HCT116 (cell line): Measurements from ENCODE around the gene PHF21B. TPM values are rescaled to one million over a fixed set of nuclear protein-coding genes. Genes with fewer than 3 reads are reported as not detected.
"Not testable (repeated sequence)": the region's sequence is repeated elsewhere in the genome, so short reads cannot be mapped to it uniquely, and the experiment has no call there.

Experiments
- ATAC-seq: fragments of 200-7000 bp; cut with Tn5 transposase; 2 replicates; pipeline ENCODE4 v1.9.1; 2020; ENCODE audit warnings: mild to moderate bottlenecking, moderate library complexity
- BruUV-seq: library from RNA; stranded (reverse); fragments of 400-500 nt; replicated peaks from 2 replicates; lab custom pipeline; 2021; lab: Mats Ljungman, UMichigan
- CTCF ChIA-PET: fragments of 300-600 bp; sonication (Branson Sonifier 250); formaldehyde crosslinking; loops from one replicate; lab custom pipeline; 2021; ENCODE audit warnings: antibody characterized with exemption; lab: Charles Lee
- POLR2A ChIA-PET: fragments of 300-600, 350-600 bp; sonication (Branson Sonifier 250); formaldehyde crosslinking; loops from one replicate; lab custom pipeline; 2021; ENCODE audit warnings: antibody characterized with exemption; lab: Charles Lee
- RAD21 ChIA-PET, 2 experiments: fragments of 300-600 bp; sonication (Branson Sonifier 250); formaldehyde crosslinking; loops; one replicate each; lab custom pipeline; 2023; ENCODE audit warnings: low total read pairs in 2 of 2; ENCODE audit not compliant: uncharacterized antibody in 2 of 2, unreplicated experiment in 2 of 2, low non-redundant PET in 1 of 2; lab: Charles Lee
- DNase-seq: peaks from one replicate; pipeline ENCODE4 v3.0.0-alpha.2; 2010; ENCODE audit warnings: low read depth, low spot score
- H2AFZ ChIP-seq: fragments of 200-600 bp; shearing (Covaris generic), sonication (generic); 2 replicates; pipeline ENCODE4 v1.6.1; 2017; ENCODE audit warnings: low read depth, mixed run types, mixed read lengths, antibody characterized with exemption, low read length; ENCODE audit not compliant: poor library complexity, severe bottlenecking
- H3K27ac ChIP-seq: 2 replicates; pipeline ENCODE4 v1.5.1; 2012; ENCODE audit warnings: low read depth, low read length
- H3K27me3 ChIP-seq: fragments of 200-600 bp; sonication (generic); 2 replicates; pipeline ENCODE4 v1.6.1; 2016; ENCODE audit warnings: mixed run types, low read length, mixed read lengths; ENCODE audit not compliant: insufficient read depth
- H3K36me3 ChIP-seq, 2 experiments: fragments of 200-500 bp in 1 of 2; fragments of 200-600 bp in 1 of 2; sonication (Bioruptor generic) in 1 of 2; sonication (generic) in 1 of 2; 2 replicates each; pipeline versions ENCODE4 v1.5.1 to v1.6.1; 2014 to 2016; ENCODE audit warnings: low read length in 2 of 2, inconsistent platforms in 1 of 2, mixed read lengths in 1 of 2, mixed run types in 1 of 2; ENCODE audit not compliant: insufficient read depth in 2 of 2, control insufficient read depth in 1 of 2
- H3K4me1 ChIP-seq, 2 experiments: fragments of 200-600 bp in 1 of 2; sonication (generic) in 1 of 2; 2 replicates each; pipeline versions ENCODE4 v1.5.1 to v1.6.1; 2012 to 2017; ENCODE audit warnings: low read length in 2 of 2, inconsistent platforms in 1 of 2, mild to moderate bottlenecking in 1 of 2, mixed read lengths in 1 of 2, mixed run types in 1 of 2, moderate library complexity in 1 of 2; ENCODE audit not compliant: insufficient read depth in 2 of 2, control insufficient read depth in 1 of 2
- H3K4me2 ChIP-seq: fragments of 200-600 bp; sonication (generic); 2 replicates; pipeline ENCODE4 v1.6.1; 2017; ENCODE audit warnings: mixed run types, low read length, mixed read lengths
- H3K4me3 ChIP-seq, 2 experiments: fragments of 200-600 bp in 1 of 2; sonication (generic) in 1 of 2; replicated peaks in 1 of 2; 2 replicates each; pipeline ENCODE4 v1.5.1; 2011 to 2016; ENCODE audit warnings: low read length in 2 of 2, control low read depth in 1 of 2, low read depth in 1 of 2, mild to moderate bottlenecking in 1 of 2, mixed read lengths in 1 of 2, mixed run types in 1 of 2
- H3K79me2 ChIP-seq: fragments of 200-600 bp; sonication (generic); 2 replicates; pipeline ENCODE4 v1.6.1; 2017; ENCODE audit warnings: mild to moderate bottlenecking, mixed run types, low read length, moderate library complexity, mixed read lengths; ENCODE audit not compliant: insufficient read depth
- H3K9ac ChIP-seq: fragments of 200-600 bp; sonication (generic); 2 replicates; pipeline ENCODE4 v1.6.1; 2016; ENCODE audit warnings: low read length, mixed read lengths
- H3K9me2 ChIP-seq: fragments of 200-600 bp; sonication (generic), shearing (Covaris generic); 2 replicates; pipeline ENCODE4 v1.6.1; 2017; ENCODE audit warnings: mixed run types, mild to moderate bottlenecking, moderate library complexity; ENCODE audit not compliant: insufficient read depth
- H3K9me3 ChIP-seq, 2 experiments: fragments of 200-500 bp in 1 of 2; fragments of 200-600 bp in 1 of 2; sonication (Bioruptor generic) in 1 of 2; sonication (generic) in 1 of 2; 2 replicates each; pipeline ENCODE4 v1.6.1; 2014 to 2017; ENCODE audit warnings: low read length in 2 of 2, mixed read lengths in 2 of 2, inconsistent platforms in 1 of 2, low read depth in 1 of 2, mild to moderate bottlenecking in 1 of 2, mixed run types in 1 of 2, moderate library complexity in 1 of 2; ENCODE audit not compliant: control insufficient read depth in 1 of 2, insufficient read depth in 1 of 2
- H4K20me1 ChIP-seq: fragments of 200-600 bp; sonication (generic), shearing (Covaris generic); 2 replicates; pipeline ENCODE4 v1.6.1; 2017; ENCODE audit warnings: mixed run types, mild to moderate bottlenecking, moderate library complexity; ENCODE audit not compliant: insufficient read depth
- ATF3 ChIP-seq: IDR thresholded peaks from 2 replicates; pipeline ENCODE4 v1.6.1; 2012
- CBX3 ChIP-seq: IDR thresholded peaks from 2 replicates; pipeline ENCODE4 v1.6.1; 2012; ENCODE audit warnings: low read depth
- CEBPB ChIP-seq: IDR thresholded peaks from 2 replicates; pipeline ENCODE4 v1.6.1; 2012; ENCODE audit warnings: low read depth
- EGR1 ChIP-seq: IDR thresholded peaks from 2 replicates; pipeline ENCODE4 v1.6.1; 2012; ENCODE audit warnings: low read depth
- ELF1 ChIP-seq: IDR thresholded peaks from 2 replicates; pipeline ENCODE4 v1.6.1; 2012; ENCODE audit warnings: low read depth, borderline replicate concordance
- EZH2 ChIP-seq: fragments of 200-600 bp; sonication (generic); IDR thresholded peaks from 2 replicates; pipeline ENCODE4 v1.6.1; 2017; ENCODE audit warnings: antibody characterized with exemption, mixed run types
- EZH2phosphoT487 ChIP-seq: fragments of 200-600 bp; IDR thresholded peaks from 2 replicates; pipeline ENCODE4 v1.6.1; 2018; ENCODE audit warnings: antibody characterized with exemption, borderline replicate concordance
- FOSL1 ChIP-seq: IDR thresholded peaks from 2 replicates; pipeline ENCODE4 v1.6.1; 2012; ENCODE audit warnings: low read depth
- JUND ChIP-seq: IDR thresholded peaks from 2 replicates; pipeline ENCODE4 v1.6.1; 2012
- POLR2AphosphoS5 ChIP-seq: IDR thresholded peaks from 2 replicates; pipeline ENCODE4 v1.6.1; 2011; ENCODE audit warnings: mild to moderate bottlenecking, low read depth, low read length, moderate library complexity
- RAD21 ChIP-seq: IDR thresholded peaks from 2 replicates; pipeline ENCODE4 v1.6.1; 2012; ENCODE audit warnings: low read depth, mild to moderate bottlenecking
- SIN3A ChIP-seq: IDR thresholded peaks from 2 replicates; pipeline ENCODE4 v1.6.1; 2012; ENCODE audit warnings: low read depth
- SP1 ChIP-seq: IDR thresholded peaks from 2 replicates; pipeline ENCODE4 v1.6.1; 2012; ENCODE audit warnings: low read depth
- SRF ChIP-seq: IDR thresholded peaks from 2 replicates; pipeline ENCODE4 v1.6.1; 2012; ENCODE audit warnings: low read depth
- YY1 ChIP-seq: IDR thresholded peaks from 2 replicates; pipeline ENCODE4 v1.6.1; 2011; ENCODE audit warnings: low read length, low read depth, moderate library complexity, mild to moderate bottlenecking; ENCODE audit not compliant: insufficient replicate concordance; ENCODE audit errors: extremely low read depth
- ZBTB33 ChIP-seq: IDR thresholded peaks from 2 replicates; pipeline ENCODE4 v1.6.1; 2011; ENCODE audit warnings: mild to moderate bottlenecking, low read length, moderate library complexity; ENCODE audit not compliant: insufficient replicate concordance; ENCODE audit errors: extremely low read depth
- ZFX ChIP-seq: fragments of 450-650 bp; IDR thresholded peaks from 2 replicates; pipeline ENCODE4 v1.6.1; 2017
- ZNF274 ChIP-seq: fragments of 200-500 bp; sonication (Bioruptor generic); IDR thresholded peaks from 2 replicates; pipeline ENCODE4 v1.6.1; 2014; ENCODE audit warnings: mild to moderate bottlenecking, low read depth, low read length, inconsistent platforms
- intact Hi-C: fragments of 100-400 bp; cut with micrococcal nuclease; formaldehyde crosslinking; loops from 2 replicates; pipeline ENCODE4 v1.10.0; 2022
- total RNA-seq: library from RNA; stranded (reverse); gene quantifications from one replicate; pipeline ENCODE4 v1.2.1, GENCODE V29; 2021; ENCODE audit not compliant: unreplicated experiment

Gene PHF21B
- total RNA-seq, 1 experiment from 2014 or later, result not detected

- Histone ChIP-seq H3K4me2 (no peak overlapping the region), H3K79me2 (no peaks in the 10 kb centered on the region), H3K9ac (no peak overlapping the region), H3K4me3 (no peak overlapping the region), H3K27me3 (no peaks in the 10 kb centered on the region), H3K36me3 (peaks cover 4 to 8% of the 10 kb centered on the region in 2 experiments; a peak in 2 of 4 replicates), H4K20me1 (no peaks in the 10 kb centered on the region), H3K9me3 (no peaks in the 10 kb centered on the region), H3K27ac (no peak overlapping the region), H3K4me1 (no peaks in the 10 kb centered on the region), H2AFZ (no peak overlapping the region), H3K9me2 (no peaks in the 10 kb centered on the region)
- RAD21 ChIA-PET, result no interaction called here
- DNase-seq (no peak), ATAC-seq (no peak)
- BruUV-seq, result no TSS peak
- POLR2A ChIA-PET, result no interaction called here
- CTCF ChIA-PET, result no interaction called here
- TF ChIP-seq JUND (no peak), ZFX (no peak), CEBPB (no peak), FOSL1 (no peak), ZNF274 (no peak), CBX3 (no peak), RAD21 (no peak), YY1 (no peak), ATF3 (no peak), EZH2 (no peak), POLR2AphosphoS5 (no peak), SRF (no peak), EZH2phosphoT487 (no peak), SIN3A (no peak), SP1 (no peak), ELF1 (no peak), EGR1 (no peak), ZBTB33 (no peak)
- intact Hi-C loops, result no loop called here
These were observed 153.9 kb downstream of the PHF21B start for GRCh38 chr22:44855855-44856254.

GRCh38 chr22:44854641-44855040, 155.2 kb downstream of the PHF21B start:
- H3K27me3 ChIP-seq, H3K9me3 ChIP-seq, H3K4me3 ChIP-seq, H4K20me1 ChIP-seq, RAD21 ChIA-PET, H3K9me2 ChIP-seq, BruUV-seq, H3K4me2 ChIP-seq, POLR2A ChIA-PET, H2AFZ ChIP-seq, H3K36me3 ChIP-seq, H3K79me2 ChIP-seq, H3K9ac ChIP-seq, ATAC-seq, intact Hi-C loops, H3K4me1 ChIP-seq, H3K27ac ChIP-seq, DNase-seq: not testable (repeated sequence)
- CTCF ChIA-PET, result interaction anchor here (0.6 kb wide), 1 partner anchor 26 kb away, joined by 4 read pairs; no protein-coding TSS in a partner anchor
